ENCODE measurements around the gene STAC2. TPM values are rescaled to one million over a fixed set of nuclear protein-coding genes. Genes with fewer than 3 reads are reported as not detected.

STAC2 gene
- total RNA-seq, 2 experiments from 2014 or later = 0.03 TPM; not detected in 1

- H2AFZ ChIP-seq (ENCODE audit: low read length) = no peak overlapping the region
- TF ChIP-seq EZH2phosphoT487 (IDR thresholded peaks at IDR 0.05; ENCODE audit: borderline replicate concordance, low read depth, low read length) = no peak
- TF ChIP-seq, protein P1, sequence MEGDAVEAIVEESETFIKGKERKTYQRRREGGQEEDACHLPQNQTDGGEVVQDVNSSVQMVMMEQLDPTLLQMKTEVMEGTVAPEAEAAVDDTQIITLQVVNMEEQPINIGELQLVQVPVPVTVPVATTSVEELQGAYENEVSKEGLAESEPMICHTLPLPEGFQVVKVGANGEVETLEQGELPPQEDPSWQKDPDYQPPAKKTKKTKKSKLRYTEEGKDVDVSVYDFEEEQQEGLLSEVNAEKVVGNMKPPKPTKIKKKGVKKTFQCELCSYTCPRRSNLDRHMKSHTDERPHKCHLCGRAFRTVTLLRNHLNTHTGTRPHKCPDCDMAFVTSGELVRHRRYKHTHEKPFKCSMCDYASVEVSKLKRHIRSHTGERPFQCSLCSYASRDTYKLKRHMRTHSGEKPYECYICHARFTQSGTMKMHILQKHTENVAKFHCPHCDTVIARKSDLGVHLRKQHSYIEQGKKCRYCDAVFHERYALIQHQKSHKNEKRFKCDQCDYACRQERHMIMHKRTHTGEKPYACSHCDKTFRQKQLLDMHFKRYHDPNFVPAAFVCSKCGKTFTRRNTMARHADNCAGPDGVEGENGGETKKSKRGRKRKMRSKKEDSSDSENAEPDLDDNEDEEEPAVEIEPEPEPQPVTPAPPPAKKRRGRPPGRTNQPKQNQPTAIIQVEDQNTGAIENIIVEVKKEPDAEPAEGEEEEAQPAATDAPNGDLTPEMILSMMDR (conservative IDR thresholded peaks at IDR 0.05; ENCODE audit: low read length) = no peak
- peaks cover 13% of the 10 kb centered on the region for H3K79me2 ChIP-seq (ENCODE audit: insufficient read depth, low read depth, low read length)
- H4K20me1 ChIP-seq (ENCODE audit: insufficient read depth, low read length) = no peaks in the 10 kb centered on the region; the same call in 1 of the 2 replicates
- DNase-seq (ENCODE audit: low spot score) = no peak
- CTCF ChIA-PET (ENCODE audit: unreplicated experiment) = no interaction called here
- POLR2A ChIA-PET = interaction anchor here (0.5 to 0.6 kb wide), 2 partner anchors 278 to 696 kb away, joined by 4 to 5 read pairs; no protein-coding TSS in a partner anchor
- H3K4me1 ChIP-seq (ENCODE audit: insufficient read depth, low read length, poor library complexity, severe bottlenecking) = peaks cover 27% of the 10 kb centered on the region
- BruUV-seq (replicated peaks) = no TSS peak
- H3K36me3 ChIP-seq (ENCODE audit: insufficient read depth, low read length) = peaks cover 65% of the 10 kb centered on the region
- no peak overlapping the region for H3K4me3 ChIP-seq (ENCODE audit: low read depth, low read length, poor library complexity, severe bottlenecking)
- H3K4me2 ChIP-seq (ENCODE audit: low read length) = no peak overlapping the region
- H3K9me3 ChIP-seq (ENCODE audit: low read length) = no peaks in the 10 kb centered on the region
- no peaks in the 10 kb centered on the region for H3K9me2 ChIP-seq (ENCODE audit: insufficient read depth, low read length)
- intact Hi-C loops (cut with micrococcal nuclease; ENCODE audit: unreplicated experiment) = no loop called here
- no peak overlapping the region for H3K27ac ChIP-seq (ENCODE audit: low read depth, low read length, poor library complexity, severe bottlenecking)
Observed at GRCh38 chr17:39191750-39192510, 33.8 kb downstream of the STAC2 start.

DNA sequence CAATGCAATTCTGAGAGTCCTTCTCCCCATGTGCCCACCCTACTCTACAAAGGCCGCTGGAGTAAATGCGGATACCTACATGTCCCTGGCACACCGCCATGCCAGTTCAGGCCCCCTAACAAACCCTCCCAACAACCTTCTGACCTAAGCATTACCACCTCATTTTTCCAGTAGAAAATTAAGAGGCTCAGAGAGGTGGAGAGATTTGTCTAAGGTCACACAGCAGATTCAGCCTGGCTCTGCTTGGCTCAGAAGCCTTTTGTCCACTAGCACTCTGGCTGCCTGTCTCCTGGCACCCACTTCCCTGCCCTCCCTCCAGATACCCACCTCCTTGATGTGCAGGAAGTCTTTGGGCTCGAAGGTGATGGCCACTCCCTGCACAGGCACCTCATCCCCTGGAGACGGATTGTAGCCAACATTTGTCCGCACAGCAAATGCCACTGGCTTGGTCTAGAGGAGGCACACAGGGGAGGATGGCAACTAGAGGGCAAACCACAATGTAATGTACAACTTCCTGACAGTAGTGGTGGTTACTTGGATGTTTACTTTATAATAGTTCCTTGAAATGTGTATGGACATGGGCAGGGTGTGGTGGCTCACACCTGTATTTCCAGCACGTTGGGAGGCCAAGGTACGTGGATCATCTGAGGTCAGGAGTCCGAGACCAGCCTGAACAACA, 38.5 kb downstream of the STAC2 start:
- H3K9me2 ChIP-seq (ENCODE audit: insufficient read depth, low read length) = no peaks in the 10 kb centered on the region
- H3K9me3 ChIP-seq (ENCODE audit: low read length) = no peaks in the 10 kb centered on the region
- no peak overlapping the region for H3K4me2 ChIP-seq (ENCODE audit: low read length)
- POLR2A ChIA-PET = no interaction called here
- no TSS peak for BruUV-seq (replicated peaks)
- no peak overlapping the region for H3K4me3 ChIP-seq (ENCODE audit: low read depth, low read length, poor library complexity, severe bottlenecking)
- no peak for DNase-seq (ENCODE audit: low spot score)
- peaks cover 82% of the 10 kb centered on the region for H3K36me3 ChIP-seq (ENCODE audit: insufficient read depth, low read length)
- no peaks in the 10 kb centered on the region for H3K79me2 ChIP-seq (ENCODE audit: insufficient read depth, low read depth, low read length)
- H3K27ac ChIP-seq (ENCODE audit: low read depth, low read length, poor library complexity, severe bottlenecking) = no peak overlapping the region
- H2AFZ ChIP-seq (ENCODE audit: low read length) = no peak overlapping the region
- no peak for TF ChIP-seq EZH2phosphoT487 (IDR thresholded peaks at IDR 0.05; ENCODE audit: borderline replicate concordance, low read depth, low read length)
- TF ChIP-seq, protein P1 (conservative IDR thresholded peaks at IDR 0.05; ENCODE audit: low read length) = no peak
- no peaks in the 10 kb centered on the region for H3K4me1 ChIP-seq (ENCODE audit: insufficient read depth, low read length, poor library complexity, severe bottlenecking)
- CTCF ChIA-PET (ENCODE audit: unreplicated experiment) = no interaction called here
- no peaks in the 10 kb centered on the region; the same call in 1 of the 2 replicates for H4K20me1 ChIP-seq (ENCODE audit: insufficient read depth, low read length)
- intact Hi-C loops (cut with micrococcal nuclease; ENCODE audit: unreplicated experiment) = no loop called here

Data from OCI-LY7 (cell line).